H1 (cell line): ENCODE data around the gene CADPS. TPM values are rescaled to one million over a fixed set of nuclear protein-coding genes. Genes with fewer than 3 reads are reported as not detected.

Experiments used
- CTCF ChIA-PET: fragments of 300-600 bp; sonication (Branson Sonifier 250); formaldehyde crosslinking; loops from one replicate; lab custom pipeline; 2021; ENCODE audit not compliant: partially characterized antibody; lab: Charles Lee
- POLR2A ChIA-PET: fragments of 300-600 bp; sonication (Branson Sonifier 250); formaldehyde crosslinking; loops from one replicate; lab custom pipeline; 2021; ENCODE audit warnings: inconsistent platforms; ENCODE audit not compliant: partially characterized antibody; lab: Charles Lee
- DNase-seq, 2 experiments: peaks; one replicate each; pipeline versions ENCODE4 v3.0.0 to v3.0.0-alpha.2; 2010 to 2022; ENCODE audit warnings: low spot score in 2 of 2, low read depth in 1 of 2, mixed read lengths in 1 of 2
- FAIRE-seq: peaks from 2 replicates; lab custom pipeline; 2011; peaks lifted over from hg19 to GRCh38; lab: Jason Lieb, UNC
- H2AFZ ChIP-seq: 2 replicates; pipeline ENCODE4 v1.8.1; 2012; ENCODE audit warnings: low read length, inconsistent platforms
- H2AK5ac ChIP-seq: 2 replicates; pipeline ENCODE4 v1.6.1; 2013; ENCODE audit warnings: low read depth, low read length
- H2BK120ac ChIP-seq: replicated peaks from 2 replicates; pipeline ENCODE3; 2013; ENCODE audit warnings: low read depth, low read length, inconsistent platforms
- H2BK12ac ChIP-seq: 2 replicates; pipeline ENCODE4 v1.6.1; 2013; ENCODE audit warnings: low read depth, low read length
- H2BK15ac ChIP-seq: 2 replicates; pipeline ENCODE4 v1.6.1; 2013; ENCODE audit warnings: low read length
- H2BK20ac ChIP-seq: 2 replicates; pipeline ENCODE4 v1.6.1; 2013; ENCODE audit warnings: low read length
- H2BK5ac ChIP-seq: 2 replicates; pipeline ENCODE4 v1.6.1; 2013; ENCODE audit warnings: low read depth, low read length
- H3K14ac ChIP-seq: 2 replicates; pipeline ENCODE4 v1.6.1; 2013; ENCODE audit warnings: inconsistent platforms; ENCODE audit not compliant: insufficient read length
- H3K18ac ChIP-seq: 2 replicates; pipeline ENCODE4 v1.6.1; 2013; ENCODE audit warnings: low read length; ENCODE audit errors: extremely low read depth
- H3K23ac ChIP-seq: 2 replicates; pipeline ENCODE4 v1.6.1; 2013; ENCODE audit warnings: inconsistent platforms; ENCODE audit not compliant: insufficient read length
- H3K23me2 ChIP-seq: 2 replicates; pipeline ENCODE4 v1.6.1; 2013; ENCODE audit warnings: low read depth, low read length
- H3K27ac ChIP-seq: 2 replicates; pipeline ENCODE4 v1.6.1; 2011; ENCODE audit warnings: low read depth, low read length, inconsistent platforms
- H3K27me3 ChIP-seq, 4 experiments: replicated peaks in 1 of 4; 1 replicate in 1 of 4; 2 replicates in 3 of 4; pipeline versions ENCODE4 v1.6.1 to v1.8.1; 2011 to 2013; ENCODE audit warnings: low read length in 3 of 4, mild to moderate bottlenecking in 3 of 4, inconsistent platforms in 2 of 4, mixed read lengths in 2 of 4, moderate library complexity in 1 of 4; ENCODE audit not compliant: control insufficient read depth in 3 of 4, insufficient read depth in 3 of 4; ENCODE audit errors: extremely low read depth in 1 of 4
- H3K36me3 ChIP-seq, 4 experiments: 2 replicates each; pipeline versions ENCODE4 v1.6.1 to v1.8.1; 2011 to 2013; ENCODE audit warnings: mild to moderate bottlenecking in 4 of 4, low read length in 3 of 4, moderate library complexity in 2 of 4, control low read depth in 1 of 4, inconsistent platforms in 1 of 4; ENCODE audit not compliant: insufficient read depth in 4 of 4, control insufficient read depth in 2 of 4
- H3K4ac ChIP-seq: replicated peaks from 2 replicates; pipeline ENCODE3; 2013; ENCODE audit warnings: low read length, low read depth, mixed read lengths, inconsistent platforms; ENCODE audit not compliant: insufficient read length
- H3K4me1 ChIP-seq, 4 experiments: replicated peaks in 1 of 4; 1 replicate in 1 of 4; 2 replicates in 3 of 4; pipeline versions ENCODE4 v1.6.1 to v1.8.1; 2011 to 2013; ENCODE audit warnings: low read length in 3 of 4, inconsistent platforms in 2 of 4, mixed read lengths in 1 of 4; ENCODE audit not compliant: insufficient read depth in 4 of 4, control insufficient read depth in 3 of 4
- H3K4me2 ChIP-seq, 2 experiments: 2 replicates each; pipeline versions ENCODE4 v1.6.1 to v1.8.1; 2011 to 2013; ENCODE audit warnings: low read depth in 2 of 2, low read length in 2 of 2, control low read depth in 1 of 2, inconsistent platforms in 1 of 2, mild to moderate bottlenecking in 1 of 2; ENCODE audit not compliant: insufficient read depth in 1 of 2
- H3K4me3 ChIP-seq, 4 experiments: fragments of 200-600, 300-600 bp in 1 of 4; sonication (generic), shearing (Covaris generic), sonication (Bioruptor Twin) in 1 of 4; 2 replicates each; pipeline versions ENCODE4 v1.5.1 to v1.8.1; 2011 to 2016; ENCODE audit warnings: low read length in 4 of 4, low read depth in 3 of 4, control low read depth in 2 of 4, inconsistent platforms in 2 of 4, mild to moderate bottlenecking in 2 of 4, mixed read lengths in 1 of 4, moderate library complexity in 1 of 4; ENCODE audit not compliant: insufficient read depth in 2 of 4; ENCODE audit errors: extremely low read depth in 1 of 4
- H3K56ac ChIP-seq: replicated peaks from 2 replicates; pipeline ENCODE3; 2013; ENCODE audit warnings: low read depth, mild to moderate bottlenecking, mixed read lengths, low read length, inconsistent platforms; ENCODE audit not compliant: insufficient read length
- H3K79me1 ChIP-seq: 2 replicates; pipeline ENCODE4 v1.6.1; 2013; ENCODE audit warnings: low read depth, low read length, control low read depth
- H3K79me2 ChIP-seq, 2 experiments: 2 replicates each; pipeline versions ENCODE4 v1.6.1 to v1.8.1; 2012 to 2013; ENCODE audit warnings: low read length in 2 of 2, mild to moderate bottlenecking in 2 of 2, inconsistent platforms in 1 of 2; ENCODE audit not compliant: insufficient read depth in 2 of 2, control insufficient read depth in 1 of 2
- H3K9ac ChIP-seq, 4 experiments: replicated peaks in 1 of 4; 1 replicate in 1 of 4; 2 replicates in 3 of 4; pipeline versions ENCODE4 v1.6.1 to v1.8.1; 2011 to 2013; ENCODE audit warnings: low read depth in 3 of 4, low read length in 3 of 4, control low read depth in 2 of 4, mild to moderate bottlenecking in 2 of 4, moderate library complexity in 2 of 4, inconsistent platforms in 1 of 4; ENCODE audit errors: extremely low read depth in 1 of 4
- H3K9me3 ChIP-seq, 2 experiments: 2 replicates each; pipeline versions ENCODE4 v1.6.1 to v1.8.1; 2012 to 2013; ENCODE audit warnings: mild to moderate bottlenecking in 2 of 2, moderate library complexity in 2 of 2, control low read depth in 1 of 2, inconsistent platforms in 1 of 2, low read depth in 1 of 2, low read length in 1 of 2, mixed read lengths in 1 of 2; ENCODE audit not compliant: insufficient read depth in 2 of 2
- H4K20me1 ChIP-seq, 2 experiments: replicated peaks in 1 of 2; 2 replicates each; pipeline versions ENCODE3 to v1.8.1; 2011 to 2013; ENCODE audit warnings: inconsistent platforms in 2 of 2, low read length in 2 of 2, mild to moderate bottlenecking in 1 of 2; ENCODE audit not compliant: insufficient read depth in 2 of 2, control insufficient read depth in 1 of 2
- H4K5ac ChIP-seq: 2 replicates; pipeline ENCODE4 v1.6.1; 2013; ENCODE audit warnings: low read length, low read depth, mixed read lengths, inconsistent platforms; ENCODE audit not compliant: insufficient read length
- H4K8ac ChIP-seq: 2 replicates; pipeline ENCODE4 v1.8.0; 2013; ENCODE audit warnings: mild to moderate bottlenecking, moderate library complexity, low read length, inconsistent platforms; ENCODE audit not compliant: insufficient read depth; ENCODE audit errors: extremely low read depth
- H4K91ac ChIP-seq: replicated peaks from 2 replicates; pipeline ENCODE3; 2013; ENCODE audit warnings: low read length, mixed read lengths, inconsistent platforms; ENCODE audit not compliant: insufficient read length
- BRCA1 ChIP-seq: IDR thresholded peaks from 2 replicates; pipeline ENCODE4 v1.6.1; 2012; ENCODE audit warnings: low read depth, low read length, improper control_type of control experiment
- CBX5 ChIP-seq: fragments of 300-800, 300-1000 bp; sonication (generic); IDR thresholded peaks from 2 replicates; pipeline ENCODE4 v1.7.1; 2016; ENCODE audit warnings: antibody characterized with exemption, low read length, low read depth
- CBX8 ChIP-seq: fragments of 300-800, 300-1000 bp; sonication (generic); IDR thresholded peaks from 2 replicates; pipeline ENCODE4 v1.7.1; 2016; ENCODE audit warnings: low read depth, low read length, borderline replicate concordance
- CHD1 ChIP-seq: IDR thresholded peaks from 2 replicates; pipeline ENCODE4 v1.6.1; 2012; ENCODE audit warnings: low read depth, low read length, improper control_type of control experiment
- CTCF ChIP-seq, 3 experiments: IDR thresholded peaks; 1 replicate in 2 of 3; 2 replicates in 1 of 3; pipeline versions ENCODE4 v1.5.1 to v1.6.1; 2011; ENCODE audit warnings: low read length in 3 of 3, mild to moderate bottlenecking in 3 of 3, inconsistent platforms in 2 of 3, low read depth in 1 of 3, moderate library complexity in 1 of 3; ENCODE audit not compliant: insufficient read depth in 1 of 3; ENCODE audit errors: control extremely low read depth in 1 of 3
- KDM5A ChIP-seq: fragments of 200-600 bp; IDR thresholded peaks from 2 replicates; pipeline ENCODE4 v1.7.1; 2012; ENCODE audit warnings: mild to moderate bottlenecking, low read length, inconsistent platforms, mixed read lengths
- RNF2 ChIP-seq: fragments of 200-900, 300-1000 bp; sonication (generic); IDR thresholded peaks from 2 replicates; pipeline ENCODE4 v1.7.1; 2016; ENCODE audit warnings: borderline replicate concordance, low read depth, mild to moderate bottlenecking, antibody characterized with exemption, low read length; ENCODE audit not compliant: poor library complexity, severe bottlenecking; ENCODE audit errors: missing control alignments
- RXRA ChIP-seq: IDR thresholded peaks from 2 replicates; pipeline ENCODE4 v1.6.1; 2011; ENCODE audit warnings: low read depth, mild to moderate bottlenecking, low read length, moderate library complexity; ENCODE audit not compliant: insufficient read depth
- SIN3A ChIP-seq, 2 experiments: IDR thresholded peaks in 1 of 2; conservative IDR thresholded peaks in 1 of 2; 2 replicates each; pipeline ENCODE4 v1.6.1; 2011 to 2012; ENCODE audit warnings: low read length in 2 of 2, improper control_type of control experiment in 1 of 2, low read depth in 1 of 2, mild to moderate bottlenecking in 1 of 2
- SIX5 ChIP-seq: IDR thresholded peaks from 2 replicates; pipeline ENCODE4 v1.6.1; 2011; ENCODE audit warnings: mild to moderate bottlenecking, low read depth, low read length
- SP4 ChIP-seq: IDR thresholded peaks from 2 replicates; pipeline ENCODE4 v1.6.1; 2012; ENCODE audit warnings: low read length, inconsistent platforms
- TBP ChIP-seq: IDR thresholded peaks from 2 replicates; pipeline ENCODE4 v1.6.1; 2011; ENCODE audit warnings: low read depth, low read length, improper control_type of control experiment
- WGBS, 2 experiments: shearing (Covaris generic) in 1 of 2; methylation state at CpG; one replicate each; pipeline versions ENCODE4 v1.1.6 to v1.1.7; 2013 to 2015; ENCODE audit warnings: low lambda C conversion rate in 2 of 2, mixed read lengths in 2 of 2, inconsistent platforms in 1 of 2, low coverage in 1 of 2, missing lambda C conversion rate in 1 of 2; ENCODE audit not compliant: insufficient replicate concordance in 2 of 2, insufficient coverage in 1 of 2, insufficient read length in 1 of 2; ENCODE audit errors: extremely low coverage in 1 of 2, missing lambda C conversion rate in 1 of 2; 5-methylcytosine and 5-hydroxymethylcytosine counted together
- polyA plus RNA-seq, 7 experiments: library from polyadenylated mRNA; depleted of rRNA in 3 of 7; stranded (reverse) in 5 of 7; unstranded in 2 of 7; fragments of >200 nt in 5 of 7; fragments of 200-250 nt in 2 of 7; gene quantifications; 1 replicate in 5 of 7; 2 replicates in 1 of 7; 4 replicates in 1 of 7; pipeline versions ENCODE4 v1.2.1 to v1.2.3, GENCODE V29; 2011 to 2013; ENCODE audit warnings: missing spikeins in 2 of 7, mixed read lengths in 2 of 7
- total RNA-seq: library from RNA; stranded (reverse); fragmentation: NEBNext Ultra II Directional; extraction: Animal tissue kit (Norgen Biotek cat#: 25700); gene quantifications from 2 replicates; pipeline ENCODE4 v1.2.1, GENCODE V29; 2021

CADPS gene
- total and polyA plus RNA-seq, 2 of the 8 experiments (the other 6 are each of a cell fraction or from before 2014, with no cell fraction given), result 7.1 to 10.2 TPM

GRCh38 chr3:62405135-62405534 lies 470.1 kb downstream of the CADPS start:
- no peak overlapping the region for H4K8ac ChIP-seq
- no peak overlapping the region for H2BK20ac ChIP-seq
- no peak overlapping the region for H3K4me2 ChIP-seq
- no peak overlapping the region for H2BK12ac ChIP-seq
- DNase-seq, result no peak
- ChIA-PET CTCF (no interaction called here), POLR2A (no interaction called here)
- H3K4me1 ChIP-seq, result no peaks in the 10 kb centered on the region
- H2BK120ac ChIP-seq, result no peak overlapping the region
- no peaks in the 10 kb centered on the region for H3K79me2 ChIP-seq
- WGBS, 2 experiments, result 92% methylated on average over 6 of the region's 6 CpGs; no CpG with 5 or more reads in 1 of the 2 experiments
- no peak overlapping the region for H2BK15ac ChIP-seq
- H2AFZ ChIP-seq, result no peak overlapping the region
- no peak overlapping the region for H4K91ac ChIP-seq
- no peak overlapping the region for H4K5ac ChIP-seq
- no peaks in the 10 kb centered on the region; the same call in 1 of the 2 replicates for H3K23me2 ChIP-seq
- no peak for FAIRE-seq
- no peak overlapping the region for H3K14ac ChIP-seq
- no peak overlapping the region for H3K27ac ChIP-seq
- no peak overlapping the region for H3K9ac ChIP-seq
- no peak overlapping the region for H3K4me3 ChIP-seq
- H2AK5ac ChIP-seq, result no peak overlapping the region
- H2BK5ac ChIP-seq, result no peak overlapping the region
- H3K27me3 ChIP-seq, result peaks cover 0 to 1% (median 0%) of the 10 kb centered on the region in 4 experiments; a peak in 1 of 7 replicates
- no peak overlapping the region for H3K4ac ChIP-seq
- no peak overlapping the region for H3K56ac ChIP-seq
- H3K79me1 ChIP-seq, result no peaks in the 10 kb centered on the region
- no peak overlapping the region for H3K18ac ChIP-seq
- H3K23ac ChIP-seq, result no peak overlapping the region
- no peaks in the 10 kb centered on the region for H4K20me1 ChIP-seq
- no peaks in the 10 kb centered on the region for H3K9me3 ChIP-seq
- no peaks in the 10 kb centered on the region for H3K36me3 ChIP-seq
- TF ChIP-seq SP4 (no peak), KDM5A (no peak), BRCA1 (no peak), SIX5 (no peak), CBX8 (no peak), RXRA (no peak), CTCF (IDR thresholded peaks at IDR 0.05; ENCODE audit: control extremely low read depth in 1 of 3, insufficient read depth in 1 of 3, low read depth in 1 of 3, low read length in 3 of 3) (no peak), TBP (no peak), CHD1 (no peak), SIN3A (conservative IDR thresholded peaks at IDR 0.05 in 1 of 2, IDR thresholded peaks at IDR 0.05 in 1 of 2; ENCODE audit: low read depth in 1 of 2, low read length in 2 of 2) (no peak), CBX5 (no peak), RNF2 (no peak)
